ENCODE measurements around the gene HHIP.

HHIP gene

DNA sequence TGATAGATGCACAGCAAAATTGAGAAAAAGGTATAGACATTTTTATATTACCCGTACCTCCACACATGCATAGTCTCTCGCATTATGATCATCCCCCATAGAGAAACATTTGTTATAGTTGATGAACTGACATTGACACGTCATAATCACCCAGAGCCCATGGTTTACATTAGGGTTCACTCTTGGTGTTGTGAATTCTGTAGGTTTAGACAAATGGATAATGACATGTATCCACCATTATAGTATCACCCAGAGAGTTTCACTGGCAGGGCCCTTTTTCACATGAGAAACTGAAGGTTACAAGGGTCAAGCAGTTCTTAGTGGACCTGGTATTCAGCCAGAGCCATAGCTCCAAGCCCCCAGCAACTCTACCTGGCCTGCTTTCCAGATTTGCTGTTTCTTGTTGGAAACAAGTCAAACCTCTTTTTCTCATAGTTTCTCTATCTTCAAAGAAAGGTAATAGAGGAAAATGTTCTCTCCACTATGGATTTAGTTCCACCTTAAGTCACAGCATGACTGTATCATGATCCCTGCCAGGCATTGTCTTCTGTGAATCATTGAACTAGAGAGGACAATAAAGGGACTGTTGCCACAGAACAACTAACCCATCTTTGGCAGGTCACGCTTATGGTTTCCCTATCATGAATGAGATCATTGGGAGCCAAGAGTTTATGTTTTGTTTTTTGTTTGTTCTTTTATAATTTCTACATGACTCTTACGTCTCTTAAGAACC, 64.0 kb downstream of the HHIP start:
- no peak for DNase-seq

DNA sequence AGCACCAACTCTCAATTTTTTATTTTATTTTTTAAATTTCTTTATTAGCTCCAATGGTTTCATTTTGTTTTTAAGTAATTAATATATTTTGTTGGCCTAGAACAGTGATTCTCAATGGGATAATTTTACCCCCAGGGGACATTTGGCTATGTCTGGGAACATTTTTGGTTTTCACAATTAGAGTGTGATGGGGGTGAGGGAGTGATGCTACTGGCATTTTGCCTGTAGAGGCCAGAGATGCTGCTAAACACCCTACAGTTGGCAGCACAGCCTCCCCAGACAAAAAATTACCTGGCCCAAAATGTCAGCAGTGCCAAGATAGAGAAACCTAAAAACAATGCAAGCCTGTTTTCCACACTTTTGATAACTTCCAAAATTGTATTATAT, 64.6 kb downstream of the HHIP start:
- no peak for DNase-seq

DNA sequence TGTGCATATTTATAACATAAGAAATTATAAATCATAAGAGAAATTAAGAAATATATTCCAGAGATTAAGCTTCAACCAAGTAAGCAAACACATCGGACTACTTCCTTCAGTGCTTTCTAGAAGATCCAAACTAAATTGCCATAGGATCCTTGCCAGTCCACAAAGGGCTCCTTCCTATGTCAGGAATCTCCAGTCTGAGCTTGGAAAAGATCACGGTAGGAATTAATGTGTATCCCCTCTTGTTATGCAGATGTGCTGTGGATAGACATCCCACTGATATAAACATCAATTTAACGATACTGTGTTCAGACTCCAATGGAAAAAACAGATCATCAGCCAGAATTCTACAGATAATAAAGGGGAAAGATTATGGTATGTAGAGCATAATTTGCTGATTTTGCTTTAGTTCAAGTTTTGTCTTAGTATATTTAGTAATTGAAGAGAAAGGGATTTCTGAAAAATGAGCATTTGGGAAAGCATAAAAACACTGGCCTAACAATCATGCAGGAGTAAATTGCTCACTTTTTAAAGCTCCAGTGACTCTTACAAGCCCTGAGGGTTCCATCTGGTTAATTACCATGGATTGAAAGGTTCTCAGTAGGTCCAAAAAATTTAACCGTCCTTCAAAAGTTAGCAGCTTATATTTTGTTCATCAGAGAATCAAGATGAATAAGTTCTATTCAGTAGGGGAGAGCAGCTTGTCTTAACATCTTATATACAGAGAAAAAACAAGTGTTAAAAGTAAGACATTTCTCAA, 65.9 kb downstream of the HHIP start:
- no peak for DNase-seq

DNA sequence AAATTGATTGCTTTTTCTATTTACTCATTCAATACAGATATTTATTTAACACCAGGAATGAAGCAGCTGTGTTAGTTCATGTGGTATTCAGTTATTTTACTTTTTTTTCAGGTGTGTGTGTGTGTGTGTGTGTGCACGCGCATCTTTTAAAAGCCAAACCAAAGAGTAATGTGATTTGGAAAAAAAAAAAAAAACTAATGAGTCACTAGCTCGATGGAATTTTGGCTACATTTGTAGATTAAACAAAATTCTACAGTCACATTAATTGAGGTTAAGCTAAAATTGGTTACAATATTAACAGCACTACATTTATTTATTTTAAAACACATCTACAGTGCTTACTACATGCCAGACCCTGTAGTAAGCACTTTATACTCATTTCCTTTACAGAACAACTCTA, 66.8 kb downstream of the HHIP start:
- no peak for DNase-seq

DNA sequence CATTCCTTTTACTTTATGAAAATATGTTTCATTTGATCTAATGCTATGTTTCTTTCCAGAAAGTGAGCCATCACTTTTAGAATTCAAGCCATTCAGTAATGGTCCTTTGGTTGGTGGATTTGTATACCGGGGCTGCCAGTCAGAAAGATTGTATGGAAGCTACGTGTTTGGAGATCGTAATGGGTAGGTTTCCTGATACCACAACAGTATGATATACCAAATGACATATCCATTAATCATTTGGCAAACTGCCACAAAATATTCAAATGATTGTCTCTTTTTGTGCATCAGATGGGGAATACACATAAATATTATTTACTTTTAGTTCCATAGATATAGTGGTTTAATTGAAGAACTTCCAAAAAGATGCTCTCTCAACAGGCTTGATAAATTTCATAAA, 68.2 kb downstream of the HHIP start:
- no peak for DNase-seq

DNA sequence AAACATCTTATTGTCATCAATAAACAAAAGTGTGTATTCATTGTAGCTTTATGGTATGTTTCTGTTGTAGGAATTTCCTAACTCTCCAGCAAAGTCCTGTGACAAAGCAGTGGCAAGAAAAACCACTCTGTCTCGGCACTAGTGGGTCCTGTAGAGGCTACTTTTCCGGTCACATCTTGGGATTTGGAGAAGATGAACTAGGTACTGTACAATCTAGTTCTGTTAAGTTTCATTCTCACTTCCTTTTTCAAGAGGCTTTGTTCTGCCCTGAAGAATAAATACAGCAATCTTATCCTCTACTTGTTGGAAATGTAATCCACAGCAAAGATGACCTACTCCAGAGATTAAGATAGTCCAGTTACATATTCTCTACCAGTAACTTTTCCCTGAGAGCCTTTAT, 69.3 kb downstream of the HHIP start:
- no peak for DNase-seq

DNA sequence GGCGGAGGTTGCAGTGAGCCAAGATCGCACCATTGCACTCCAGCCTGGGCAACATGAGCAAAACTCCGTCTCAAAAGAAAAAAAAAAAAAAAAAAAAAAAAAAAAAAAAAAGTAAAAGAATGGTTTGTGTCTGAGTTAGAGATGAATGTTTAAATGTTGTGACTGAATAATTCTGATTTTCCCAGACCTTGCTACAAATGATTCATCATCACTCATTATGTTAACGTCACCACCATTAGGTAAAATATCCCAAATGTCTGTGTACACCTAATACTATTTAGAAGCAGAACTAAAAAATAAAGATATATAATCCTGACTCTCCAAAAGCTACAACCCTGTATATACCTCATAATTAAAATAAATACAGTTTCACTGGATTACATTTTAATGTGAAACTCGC, 70.8 kb downstream of the HHIP start:
- DNase-seq = no peak

DNA sequence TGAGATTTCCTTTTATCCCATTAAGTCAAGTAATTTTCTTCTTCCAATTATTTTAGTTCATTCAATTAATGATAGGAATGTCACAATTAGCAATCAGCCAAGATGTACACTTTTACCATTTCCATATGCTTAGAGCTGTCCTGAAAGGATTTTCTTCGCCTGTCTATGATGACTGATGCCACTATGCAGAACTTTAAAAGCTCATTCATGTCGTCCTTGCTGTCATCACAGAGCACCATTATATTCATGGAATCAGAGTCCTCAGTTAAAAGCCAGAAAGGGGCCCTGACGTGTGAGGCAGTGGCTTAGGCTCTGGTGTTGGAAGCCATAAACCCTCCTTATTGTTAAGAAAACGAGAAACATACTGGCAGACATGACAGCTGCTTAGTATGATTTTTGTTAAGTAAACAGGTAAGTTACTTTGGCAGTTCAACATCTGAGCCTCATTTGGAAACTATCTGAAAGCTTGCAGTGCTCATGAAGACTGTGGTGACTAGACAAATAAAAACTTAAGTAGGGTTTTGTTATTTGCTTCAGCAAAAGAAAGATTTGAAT, 73.1 kb downstream of the HHIP start:
- DNase-seq = no peak

DNA sequence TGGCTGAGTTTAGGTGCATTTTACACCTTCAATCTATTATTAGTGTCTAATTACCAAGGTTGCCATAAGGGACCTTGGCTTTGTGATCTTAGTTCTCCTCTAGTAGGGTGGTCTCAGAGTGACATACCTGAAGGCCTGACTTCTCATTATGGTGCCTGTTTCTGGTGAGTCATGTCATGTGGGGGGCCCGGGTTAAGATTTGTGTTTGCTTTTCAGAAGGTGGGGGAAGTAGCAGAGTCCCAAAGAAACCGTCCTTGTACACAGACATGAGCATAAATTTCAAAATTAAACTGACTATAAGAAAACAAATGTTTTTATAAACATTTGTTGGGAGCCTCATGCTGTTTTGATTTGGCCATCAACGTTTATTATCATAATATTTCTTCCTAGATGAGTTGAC, 74.5 kb downstream of the HHIP start:
- DNase-seq = no peak

DNA sequence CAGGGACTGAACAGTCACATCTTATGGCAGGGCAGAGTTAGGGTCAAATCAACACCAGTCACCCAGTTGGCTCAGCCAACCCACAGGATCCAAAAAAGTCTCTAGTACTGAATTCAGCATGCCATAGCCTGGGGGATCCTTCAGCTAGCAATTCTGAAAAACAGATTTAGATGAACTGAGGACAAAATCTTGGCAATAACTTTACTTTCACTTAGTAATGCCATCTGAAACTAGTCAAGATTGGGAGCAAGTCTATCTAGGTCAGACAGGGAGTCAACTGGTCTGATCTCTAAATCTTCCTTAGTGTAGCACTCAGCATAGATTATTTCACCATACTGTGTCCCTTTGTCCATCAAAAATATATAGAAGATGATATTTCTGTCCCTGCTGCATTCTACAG, 76.0 kb downstream of the HHIP start:
- no peak for DNase-seq

DNA sequence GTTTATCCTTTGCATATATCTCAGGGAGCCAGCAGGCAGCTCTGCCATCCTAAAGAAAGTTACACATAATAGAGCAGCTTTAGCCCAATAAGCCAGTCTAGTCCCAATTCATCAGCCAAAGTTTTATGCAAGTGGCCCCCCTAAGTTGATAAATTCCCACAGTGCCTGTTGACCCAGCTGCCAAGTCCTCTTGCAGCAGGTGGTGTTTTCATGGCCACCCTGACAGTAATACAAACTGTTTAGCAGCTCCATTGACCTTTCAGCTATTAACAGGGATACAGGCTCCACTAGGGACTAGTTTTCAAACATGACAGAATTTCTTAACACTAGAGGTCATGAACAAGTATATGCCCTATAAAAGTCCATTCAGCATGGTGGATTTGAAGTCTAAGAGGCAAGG, 77.5 kb downstream of the HHIP start:
- no peak for DNase-seq

DNA sequence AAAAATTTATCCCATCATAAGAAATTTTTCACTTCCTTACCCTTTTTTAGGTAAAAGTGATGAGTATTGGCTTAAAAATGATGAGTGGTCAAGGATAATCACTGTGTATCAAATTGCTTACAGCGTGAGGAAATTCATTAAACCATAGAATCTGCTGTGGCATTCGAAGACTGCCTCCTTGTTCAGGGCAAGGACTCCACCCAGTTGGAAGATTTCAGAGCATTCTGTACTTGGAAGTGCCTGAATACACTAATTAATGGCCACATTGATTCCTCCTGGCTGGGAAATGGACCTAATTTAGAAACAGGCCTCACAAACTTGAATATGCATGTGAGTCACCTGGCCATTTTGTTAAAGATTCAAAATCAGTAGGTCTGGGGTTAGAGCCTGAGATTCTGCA, 83.2 kb downstream of the HHIP start:
- no peak for DNase-seq

DNA sequence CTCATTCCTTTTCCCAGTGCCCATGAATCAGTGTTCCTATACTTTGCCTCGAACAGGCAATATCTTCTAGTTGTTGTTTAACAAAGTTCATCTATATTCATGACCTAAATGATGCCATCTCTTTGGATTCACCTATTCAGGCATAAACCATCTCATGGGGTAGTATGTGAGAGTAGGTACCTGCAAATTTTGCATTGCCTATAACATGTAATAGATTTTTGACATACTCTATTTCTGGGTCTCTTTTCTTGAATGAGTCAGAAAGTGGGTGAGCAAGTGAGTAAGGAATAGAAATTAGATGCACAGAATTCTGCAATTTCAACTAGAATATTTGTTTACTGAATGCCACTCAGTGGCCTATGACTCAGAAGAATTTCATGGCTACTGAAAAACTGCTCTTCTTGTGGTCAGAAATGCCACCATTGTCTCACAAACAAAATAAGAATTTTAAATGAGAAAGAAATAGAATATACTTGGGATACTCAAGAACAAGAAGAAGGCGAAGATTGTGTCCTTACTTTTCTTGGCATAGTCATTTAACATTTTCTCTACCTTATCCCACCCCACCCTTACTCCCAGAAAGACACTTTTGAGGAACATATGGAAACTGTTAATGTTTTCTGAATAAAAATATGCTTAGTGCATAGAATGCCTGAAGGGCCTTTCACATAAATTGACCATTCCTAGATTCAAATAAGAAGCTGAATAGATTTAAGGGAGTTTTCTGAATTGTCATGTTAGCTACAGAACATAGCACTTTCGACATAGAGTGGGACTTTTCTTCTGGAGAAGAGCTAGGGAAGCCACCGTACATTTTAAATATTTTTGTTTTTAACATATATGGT, 86.8 kb downstream of the HHIP start:
- no peak for DNase-seq

DNA sequence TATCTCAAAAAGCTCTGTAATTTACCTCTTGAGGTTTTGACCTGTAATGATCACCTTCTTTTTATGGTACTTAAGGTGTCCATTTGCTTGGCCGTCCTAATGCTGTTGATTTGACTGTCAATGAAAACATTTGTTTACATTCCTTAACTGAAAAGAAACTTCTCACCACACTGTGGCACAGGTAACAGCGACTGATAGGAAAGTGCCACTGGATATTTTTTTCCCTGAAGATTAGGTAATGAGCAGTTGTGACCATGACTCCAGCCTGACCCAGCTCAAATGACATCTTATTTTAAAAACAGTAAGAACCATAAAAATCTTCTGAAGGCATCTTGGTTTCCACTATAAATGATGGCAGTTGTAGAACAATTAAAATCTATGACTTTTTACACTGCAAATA, 87.6 kb downstream of the HHIP start:
- no peak for DNase-seq

DNA sequence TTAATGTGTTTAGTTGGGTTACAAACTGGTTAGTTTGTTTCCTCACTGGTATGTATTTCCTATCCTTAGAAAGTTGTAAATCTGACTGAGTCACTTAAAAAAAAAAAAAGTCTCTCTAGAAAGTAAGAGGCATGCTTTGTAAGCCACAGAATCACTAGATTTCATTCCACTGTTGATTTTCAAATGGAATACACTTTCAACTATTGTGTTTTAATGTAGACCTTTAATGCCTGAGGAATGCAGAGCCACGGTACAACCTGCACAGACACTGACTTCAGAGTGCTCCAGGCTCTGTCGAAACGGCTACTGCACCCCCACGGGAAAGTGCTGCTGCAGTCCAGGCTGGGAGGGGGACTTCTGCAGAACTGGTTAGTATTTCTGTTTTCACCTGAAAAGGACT, 88.6 kb downstream of the HHIP start:
- no peak for DNase-seq

DNA sequence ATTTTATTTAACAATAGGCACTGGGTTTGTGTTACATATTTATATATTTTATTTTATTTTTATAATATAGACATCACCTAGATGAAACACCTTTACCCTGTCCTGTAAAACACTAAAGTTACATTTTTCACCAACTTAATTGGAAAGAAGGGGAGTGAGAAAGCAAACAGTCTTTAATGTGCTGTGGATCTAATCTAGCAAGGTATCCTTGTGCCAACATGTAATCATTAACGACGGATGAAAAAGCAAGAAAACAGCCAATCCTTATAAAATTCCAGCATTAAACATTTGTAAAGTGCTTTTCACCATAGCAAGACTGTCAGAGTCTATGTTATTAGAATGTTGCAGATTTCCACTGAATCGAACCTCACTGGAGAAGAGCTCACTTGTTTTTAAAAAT, 92.7 kb downstream of the HHIP start:
- DNase-seq = no peak

DNA sequence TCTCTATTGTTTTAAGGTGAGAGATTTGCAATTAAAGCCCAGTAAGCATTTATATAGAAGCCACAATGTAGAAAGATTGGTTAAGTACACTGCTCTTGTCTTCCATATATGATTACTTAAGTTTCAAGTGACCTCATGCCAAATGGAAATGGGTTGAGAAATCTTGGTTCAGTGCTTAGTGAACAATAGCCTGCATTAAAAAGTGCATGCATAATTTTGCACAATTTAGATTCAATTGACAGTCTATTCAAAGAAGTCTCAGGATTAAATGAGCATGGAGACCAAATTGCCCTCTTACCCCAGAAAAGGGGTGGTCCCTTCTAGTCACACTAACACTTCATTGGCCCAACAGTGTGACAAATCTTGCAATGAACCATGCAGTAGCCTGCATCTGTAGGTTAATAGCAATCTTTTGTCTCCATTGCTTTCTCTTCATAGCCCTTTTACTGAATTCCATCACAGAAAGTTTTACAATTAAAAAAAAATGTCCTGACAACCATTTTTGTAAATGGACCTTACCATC, 93.6 kb downstream of the HHIP start:
- DNase-seq = no peak

DNA sequence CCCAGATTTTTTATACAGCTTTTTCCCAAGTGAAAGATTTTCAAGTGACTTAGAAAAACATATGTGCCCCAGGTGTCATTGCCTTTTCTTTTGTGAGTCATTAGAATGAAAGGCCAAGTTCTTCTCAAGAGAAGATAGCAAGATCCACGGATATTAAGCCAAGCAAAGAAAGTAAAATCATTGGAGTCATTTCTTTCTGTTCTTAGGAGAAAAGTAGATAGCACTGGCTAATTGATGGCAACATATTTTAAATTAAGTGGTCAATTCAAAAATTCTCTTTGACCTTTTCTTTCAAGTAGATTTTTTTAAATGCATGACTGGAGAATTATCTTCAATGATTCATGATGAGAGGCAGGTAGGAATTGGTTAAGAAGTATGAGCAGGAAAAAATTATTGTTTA, 94.4 kb downstream of the HHIP start:
- DNase-seq = no peak

DNA sequence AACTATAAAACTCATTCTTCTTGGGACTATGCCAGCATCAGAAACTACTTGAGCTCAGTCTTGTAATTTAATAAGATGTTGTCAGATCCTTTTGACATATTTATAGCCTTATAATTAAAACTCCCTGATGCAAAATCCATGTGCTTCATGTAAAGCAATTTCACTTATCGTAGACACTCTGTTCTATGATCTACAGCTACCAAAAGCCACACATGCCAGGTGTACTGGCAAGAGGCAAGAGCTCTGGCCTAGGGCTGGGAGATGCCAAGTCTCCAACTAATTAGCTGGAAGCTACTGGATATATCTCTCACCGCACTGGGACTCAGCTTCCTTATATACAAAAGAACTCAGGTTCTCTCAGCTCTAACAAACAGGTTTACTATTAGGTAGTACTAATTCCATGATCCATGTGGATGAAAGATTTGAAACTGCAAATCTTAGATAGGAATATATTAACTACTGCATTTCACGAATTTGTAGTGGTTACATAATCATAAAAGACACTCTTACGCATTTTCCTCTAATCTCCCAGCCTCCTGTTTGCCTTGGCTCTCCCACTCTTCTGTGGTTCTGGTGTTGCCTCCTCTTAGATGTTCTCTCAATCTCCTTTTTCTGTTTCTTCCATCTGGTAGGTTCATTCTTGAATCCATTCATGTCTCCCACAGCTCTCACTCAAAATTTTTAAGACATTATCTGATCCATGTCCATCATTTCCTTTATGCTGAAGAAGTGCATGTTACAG, 103.0 kb downstream of the HHIP start:
- DNase-seq = no peak

DNA sequence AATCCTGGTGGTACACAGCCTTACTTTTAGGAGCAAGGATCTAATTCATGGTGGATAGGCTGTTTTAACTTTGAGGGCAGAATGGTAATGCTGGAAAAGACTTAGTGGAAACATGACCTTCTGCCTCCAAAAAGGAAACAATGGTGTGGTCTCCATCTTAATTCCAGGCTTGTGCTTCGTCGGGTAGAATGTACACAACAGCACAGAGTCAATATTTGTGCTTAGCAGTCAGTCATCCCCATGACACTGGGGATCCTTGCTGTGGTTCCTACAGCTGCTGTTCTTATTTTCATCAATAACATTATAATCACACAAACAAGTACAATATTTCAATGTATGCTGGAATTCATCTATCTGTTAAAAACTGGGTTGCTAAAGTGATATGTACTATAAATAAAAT, 104.4 kb downstream of the HHIP start:
- DNase-seq = no peak

DNA sequence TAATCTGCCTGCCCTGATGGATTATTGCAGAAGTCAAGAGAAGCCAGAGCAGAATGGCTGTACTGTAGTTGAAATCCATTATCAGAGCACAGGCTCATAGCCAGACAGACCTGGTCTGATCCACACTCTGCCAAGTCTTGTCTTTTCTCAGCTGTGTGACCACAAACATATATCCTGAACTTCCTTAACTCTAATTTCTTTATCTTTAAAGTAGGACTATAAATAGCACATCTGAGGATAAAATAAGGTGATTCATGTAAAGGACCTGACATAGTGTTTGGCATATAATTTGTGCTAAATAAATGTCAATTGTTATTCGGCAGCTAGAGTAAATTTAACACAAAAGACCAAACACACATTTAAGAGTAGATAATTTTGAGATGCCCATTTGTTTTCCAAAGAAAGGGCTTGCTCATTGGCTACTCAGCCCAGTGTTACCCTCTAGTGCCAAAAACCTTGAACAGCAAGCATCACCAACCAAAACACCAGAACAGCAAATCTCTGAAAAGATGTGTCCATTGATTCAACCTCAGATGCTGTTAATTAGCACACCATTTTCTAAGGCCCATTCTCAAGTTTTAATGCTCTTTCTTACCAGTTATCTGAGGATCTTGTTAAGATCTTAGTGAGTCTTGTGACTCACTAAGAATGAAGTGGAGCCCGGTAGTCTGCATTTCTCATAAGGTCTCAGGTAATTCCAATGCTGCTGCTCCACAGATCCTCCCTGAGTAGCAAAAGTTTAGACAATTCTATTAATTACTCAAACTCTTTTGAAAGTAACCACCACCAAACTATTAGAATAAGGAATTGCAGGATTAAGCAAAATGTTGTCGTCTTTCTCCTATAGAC, 108.8 kb downstream of the HHIP start:
- DNase-seq = no peak

DNA sequence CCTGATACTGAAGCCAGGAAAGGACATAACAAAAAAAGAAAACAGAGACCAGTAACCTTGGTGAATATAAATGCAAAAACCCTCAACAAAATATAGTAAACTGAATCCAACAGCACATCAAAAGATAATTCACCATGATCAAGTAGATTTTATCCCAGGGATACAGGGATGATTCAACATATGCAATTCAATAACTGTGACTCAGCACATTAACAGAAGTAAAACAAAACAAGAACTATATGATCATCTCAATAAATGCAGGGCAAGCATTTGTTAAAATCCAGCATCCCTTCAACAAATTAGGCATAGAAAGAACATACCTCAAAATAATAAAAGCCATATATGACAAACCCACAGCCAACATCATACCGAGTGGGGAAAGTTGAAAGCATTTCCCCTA, 112.0 kb downstream of the HHIP start:
- DNase-seq = no peak

All from NCI-H1105 (cell line).